GM23248 (cell line): ENCODE results near the gene SLC39A3.

Experiments used
- EZH2 ChIP-seq: fragments of 200-600 bp; sonication (generic); IDR thresholded peaks from 2 replicates; pipeline ENCODE4 v1.6.1; 2018; ENCODE audit warnings: antibody characterized with exemption, mild to moderate bottlenecking; ENCODE audit not compliant: insufficient read depth, poor library complexity, severe bottlenecking
- EZH2phosphoT487 ChIP-seq: fragments of 200-600 bp; sonication (generic); IDR thresholded peaks from 2 replicates; pipeline ENCODE4 v1.6.1; 2018; ENCODE audit warnings: antibody characterized with exemption, moderate library complexity, mild to moderate bottlenecking, low read depth; ENCODE audit not compliant: insufficient read depth

- TF ChIP-seq EZH2phosphoT487 (no peak), EZH2 (no peak)
Measured at GRCh38 chr19:2690856-2691255, 49.0 kb downstream of the SLC39A3 start.
